ENCODE data around the gene HOXA11. TPM values are rescaled to one million over a fixed set of nuclear protein-coding genes. Genes with fewer than 3 reads are reported as not detected.
A peak's percentile ranks its signal among the peaks of the same experiment; 100 is the strongest.

Gene HOXA11
- total and polyA plus RNA-seq, 11 donors, result not detected

DNA sequence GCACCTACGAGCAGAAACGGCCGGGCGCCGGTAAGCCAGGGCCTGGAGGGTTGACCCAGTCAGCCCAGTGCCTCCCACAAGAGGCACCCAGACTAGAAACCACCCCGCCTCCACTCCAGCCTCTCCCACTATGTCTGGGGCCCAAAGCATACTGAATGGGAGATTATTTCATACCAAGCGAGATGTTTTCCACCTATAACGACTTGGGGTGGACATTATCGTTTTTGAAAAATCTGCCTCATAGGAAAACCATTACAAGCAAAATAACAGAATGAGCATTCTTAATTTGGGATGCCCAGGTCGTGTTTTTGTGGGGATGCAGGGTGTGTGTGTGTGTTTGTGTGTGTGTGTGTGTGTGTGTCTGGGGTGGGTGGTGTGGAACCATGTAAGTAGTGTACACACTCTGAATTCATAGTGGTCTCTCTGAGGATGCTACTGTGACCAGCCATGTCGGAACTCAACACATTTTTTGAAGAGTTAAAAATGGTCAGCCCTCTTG lies 39.1 kb downstream of the HOXA11 start:
- Histone ChIP-seq H3K27me3 (peaks cover 84 to 100% (median 98%) of the 10 kb centered on the region in 9 donors), H3K36me3 (no peaks in the 10 kb centered on the region), H3K27ac (no peak overlapping the region), H3K9me3 (no peaks in the 10 kb centered on the region), H3K4me3 (no peak overlapping the region), H3K4me1 (peaks cover 0 to 60% (median 19%) of the 10 kb centered on the region in 12 donors)
- DNase-seq (peak in 1 of 5 donors; percentile 45), ATAC-seq (no peak)
- 27 to 64% (median 37%) methylated on average over 11 of the region's 11 CpGs for WGBS, 4 donors
- no peak for TF ChIP-seq POLR2A (IDR thresholded peaks at IDR 0.05)
- TF ChIP-seq, protein P1, sequence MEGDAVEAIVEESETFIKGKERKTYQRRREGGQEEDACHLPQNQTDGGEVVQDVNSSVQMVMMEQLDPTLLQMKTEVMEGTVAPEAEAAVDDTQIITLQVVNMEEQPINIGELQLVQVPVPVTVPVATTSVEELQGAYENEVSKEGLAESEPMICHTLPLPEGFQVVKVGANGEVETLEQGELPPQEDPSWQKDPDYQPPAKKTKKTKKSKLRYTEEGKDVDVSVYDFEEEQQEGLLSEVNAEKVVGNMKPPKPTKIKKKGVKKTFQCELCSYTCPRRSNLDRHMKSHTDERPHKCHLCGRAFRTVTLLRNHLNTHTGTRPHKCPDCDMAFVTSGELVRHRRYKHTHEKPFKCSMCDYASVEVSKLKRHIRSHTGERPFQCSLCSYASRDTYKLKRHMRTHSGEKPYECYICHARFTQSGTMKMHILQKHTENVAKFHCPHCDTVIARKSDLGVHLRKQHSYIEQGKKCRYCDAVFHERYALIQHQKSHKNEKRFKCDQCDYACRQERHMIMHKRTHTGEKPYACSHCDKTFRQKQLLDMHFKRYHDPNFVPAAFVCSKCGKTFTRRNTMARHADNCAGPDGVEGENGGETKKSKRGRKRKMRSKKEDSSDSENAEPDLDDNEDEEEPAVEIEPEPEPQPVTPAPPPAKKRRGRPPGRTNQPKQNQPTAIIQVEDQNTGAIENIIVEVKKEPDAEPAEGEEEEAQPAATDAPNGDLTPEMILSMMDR (IDR thresholded peaks at IDR 0.05), result no peak
- intact Hi-C loops (cut with DNase I), result no loop called here

DNA sequence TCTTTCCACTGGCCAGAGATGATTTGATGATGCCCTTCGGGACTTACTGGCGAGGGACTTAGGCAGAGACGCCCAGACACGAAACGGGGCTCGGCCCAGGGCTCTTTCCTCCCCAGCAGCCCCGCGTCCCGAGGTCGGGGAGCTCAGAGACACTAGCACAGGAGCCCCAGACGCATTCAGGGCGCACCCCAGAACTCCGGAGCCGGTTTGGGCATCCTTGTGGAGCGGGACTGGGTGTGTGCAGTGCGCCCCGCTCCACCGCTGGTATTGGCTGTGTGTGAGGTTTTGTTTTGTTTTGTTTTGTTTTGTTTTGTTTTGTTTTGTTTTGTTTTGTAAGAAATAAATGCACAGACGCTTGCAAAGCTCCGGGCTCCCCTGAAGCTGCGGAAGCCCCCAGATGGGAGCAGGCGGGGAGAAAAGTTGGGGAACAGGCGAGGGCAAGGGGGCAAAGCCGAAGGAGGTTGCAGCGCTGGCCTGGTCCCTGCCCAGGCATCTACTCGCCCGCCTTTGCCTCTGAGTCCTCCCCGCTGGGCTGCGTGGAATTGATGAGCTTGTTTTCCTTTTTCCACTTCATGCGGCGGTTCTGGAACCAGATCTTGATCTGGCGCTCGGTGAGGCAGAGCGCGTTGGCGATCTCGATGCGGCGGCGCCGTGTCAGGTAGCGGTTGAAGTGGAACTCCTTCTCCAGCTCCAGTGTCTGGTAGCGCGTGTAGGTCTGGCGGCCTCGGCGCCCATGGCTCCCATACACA lies 39.7 kb downstream of the HOXA11 start:
- WGBS, 4 donors, result 20 to 44% (median 28%) methylated on average over 47 of the region's 47 CpGs
- Histone ChIP-seq H3K9me3 (no peaks in the 10 kb centered on the region), H3K4me1 (peaks cover 0 to 53% (median 14%) of the 10 kb centered on the region in 12 donors), H3K27me3 (peaks cover 82 to 100% (median 98%) of the 10 kb centered on the region in 9 donors), H3K27ac (no peak overlapping the region), H3K36me3 (no peaks in the 10 kb centered on the region), H3K4me3 (peak overlapping the region in 1 of 12 donors; percentile 2)
- TF ChIP-seq, protein P1 (IDR thresholded peaks at IDR 0.05), result no peak
- TF ChIP-seq POLR2A (IDR thresholded peaks at IDR 0.05), result no peak
- intact Hi-C loops (cut with DNase I), result no loop called here
- no peak for ATAC-seq
- DNase-seq, result no peak

DNA sequence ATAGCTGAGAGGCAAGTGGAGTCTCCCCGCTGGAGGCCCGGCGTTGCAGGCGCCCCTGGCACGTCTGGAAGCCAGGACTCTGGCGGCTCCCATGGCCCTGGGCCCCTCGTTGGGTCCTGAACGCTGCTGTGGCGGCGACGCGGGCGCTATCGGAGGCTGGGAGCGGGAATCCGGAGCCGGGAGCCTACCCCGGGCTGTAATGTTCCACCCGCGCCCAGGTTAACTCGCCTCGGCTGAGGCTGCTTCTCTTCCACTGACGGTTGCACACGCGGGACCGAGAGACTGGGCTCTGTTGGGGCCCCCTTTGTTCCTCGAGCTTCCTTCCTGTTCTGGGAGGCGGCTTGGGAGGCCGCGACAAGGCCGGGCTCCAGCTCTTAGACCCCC lies 40.3 kb downstream of the HOXA11 start:
- DNase-seq, result peak in 1 of 5 donors; percentile 50

More for the DNA sequence above, 40.3 kb downstream of the HOXA11 start:
- no peak for ATAC-seq
- no peaks in the 10 kb centered on the region for H3K9me3 ChIP-seq
- TF ChIP-seq, protein P1 (IDR thresholded peaks at IDR 0.05), result no peak
- TF ChIP-seq POLR2A (IDR thresholded peaks at IDR 0.05), result no peak
- no peak overlapping the region for H3K4me3 ChIP-seq
- peaks cover 0 to 52% (median 14%) of the 10 kb centered on the region in 12 donors for H3K4me1 ChIP-seq
- H3K27me3 ChIP-seq, result peaks cover 83 to 100% (median 98%) of the 10 kb centered on the region in 9 donors
- 10 to 20% (median 15%) methylated on average over 11 to 31 of the region's 31 CpGs for WGBS, 4 donors
- peak overlapping the region in 1 of 12 donors; percentile 61 for H3K27ac ChIP-seq
- H3K36me3 ChIP-seq, result no peaks in the 10 kb centered on the region
- intact Hi-C loops (cut with DNase I), result loop anchor here in 3 of 10 donors (5.0 kb wide), 3 partner anchors 287 to 462 kb away; no protein-coding TSS in a partner anchor

Measured in heart left ventricle (tissue), 16 donors.